IPS-18a (cell line): Measurements from ENCODE around the gene EPN1.

Source experiments
- H3K27ac ChIP-seq: one replicate; pipeline ENCODE4 v1.5.1; 2013; ENCODE audit warnings: low read length
- H3K27me3 ChIP-seq: one replicate; pipeline ENCODE4 v1.6.1; 2013; ENCODE audit warnings: mild to moderate bottlenecking, low read length; ENCODE audit not compliant: control insufficient read depth, insufficient read depth
- H3K36me3 ChIP-seq: one replicate; pipeline ENCODE4 v1.6.1; 2013; ENCODE audit warnings: low read depth, low read length; ENCODE audit not compliant: control insufficient read depth
- H3K4me1 ChIP-seq: one replicate; pipeline ENCODE4 v1.6.1; 2013; ENCODE audit warnings: low read depth, low read length; ENCODE audit not compliant: control insufficient read depth
- H3K4me3 ChIP-seq: one replicate; pipeline ENCODE4 v1.5.1; 2013; ENCODE audit warnings: low read length
- H3K9ac ChIP-seq: one replicate; pipeline ENCODE4 v1.6.1; 2013; ENCODE audit warnings: mild to moderate bottlenecking, low read length, moderate library complexity
- H3K9me3 ChIP-seq: one replicate; pipeline ENCODE4 v1.6.1; 2013; ENCODE audit warnings: low read depth, low read length; ENCODE audit not compliant: control insufficient read depth

Gene EPN1

DNA sequence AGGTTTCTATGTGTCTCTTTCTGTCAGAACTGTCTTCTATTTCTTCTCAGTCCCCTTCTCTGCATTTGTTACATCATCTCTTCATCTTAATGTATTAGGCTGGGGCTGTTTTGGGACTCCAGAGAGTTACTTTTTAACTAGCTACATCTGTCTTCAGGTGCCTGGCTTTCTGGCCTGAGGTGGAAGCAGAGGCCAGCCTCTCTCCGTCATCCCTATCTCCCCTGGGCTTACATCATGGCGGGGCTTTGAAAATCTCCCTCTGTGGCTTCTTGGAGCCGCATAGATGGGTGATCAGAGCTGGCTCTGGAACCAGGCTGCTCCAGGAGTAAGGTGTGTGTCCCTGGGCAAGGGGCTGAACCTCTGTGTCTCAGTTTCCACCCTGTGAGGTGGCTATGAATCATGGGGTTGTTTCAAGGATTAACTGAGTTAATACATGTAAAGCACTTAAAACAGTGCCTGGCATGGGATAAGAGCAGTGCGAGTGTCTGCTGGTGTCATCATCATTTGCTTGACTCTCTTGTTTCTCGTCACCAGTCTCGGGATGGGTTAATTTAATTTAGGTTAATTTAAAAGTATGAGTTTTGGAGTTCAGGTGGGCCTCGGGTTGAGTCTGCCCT is 2.0 kb downstream of the EPN1 start:
- peaks cover 28% of the 10 kb centered on the region for H3K36me3 ChIP-seq
- peaks cover 17% of the 10 kb centered on the region for H3K4me1 ChIP-seq
- no peak overlapping the region for H3K4me3 ChIP-seq
- H3K27me3 ChIP-seq: no peaks in the 10 kb centered on the region
- H3K9me3 ChIP-seq: no peaks in the 10 kb centered on the region
- no peak overlapping the region for H3K27ac ChIP-seq
- no peak overlapping the region for H3K9ac ChIP-seq

DNA sequence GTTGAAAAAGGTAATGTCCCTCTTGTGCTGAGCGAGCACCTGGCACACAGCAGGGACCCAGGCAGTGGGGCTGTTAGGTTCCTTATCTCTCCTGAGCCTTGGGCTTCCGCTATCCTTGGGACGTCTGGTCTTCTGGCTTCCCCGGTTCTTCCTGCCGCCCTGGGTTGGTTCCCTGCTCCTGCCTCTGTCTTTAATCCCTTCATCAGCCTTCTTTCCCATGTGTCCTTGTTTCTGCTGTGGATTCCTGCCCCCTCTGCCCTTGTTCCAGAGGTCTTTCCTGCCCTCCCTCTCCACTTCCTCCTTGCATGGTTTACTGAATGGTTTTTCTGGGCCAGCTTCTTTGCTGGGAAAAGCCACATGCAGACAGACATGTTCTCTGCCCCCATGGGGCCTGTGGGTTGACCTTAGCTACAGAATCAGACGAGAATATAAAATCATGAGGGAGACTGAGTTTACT is 2.6 kb downstream of the EPN1 start:
- peaks cover 30% of the 10 kb centered on the region for H3K36me3 ChIP-seq
- no peak overlapping the region for H3K4me3 ChIP-seq
- no peak overlapping the region for H3K9ac ChIP-seq
- no peaks in the 10 kb centered on the region for H3K27me3 ChIP-seq
- H3K9me3 ChIP-seq: no peaks in the 10 kb centered on the region
- no peak overlapping the region for H3K27ac ChIP-seq
- peaks cover 12% of the 10 kb centered on the region for H3K4me1 ChIP-seq

DNA sequence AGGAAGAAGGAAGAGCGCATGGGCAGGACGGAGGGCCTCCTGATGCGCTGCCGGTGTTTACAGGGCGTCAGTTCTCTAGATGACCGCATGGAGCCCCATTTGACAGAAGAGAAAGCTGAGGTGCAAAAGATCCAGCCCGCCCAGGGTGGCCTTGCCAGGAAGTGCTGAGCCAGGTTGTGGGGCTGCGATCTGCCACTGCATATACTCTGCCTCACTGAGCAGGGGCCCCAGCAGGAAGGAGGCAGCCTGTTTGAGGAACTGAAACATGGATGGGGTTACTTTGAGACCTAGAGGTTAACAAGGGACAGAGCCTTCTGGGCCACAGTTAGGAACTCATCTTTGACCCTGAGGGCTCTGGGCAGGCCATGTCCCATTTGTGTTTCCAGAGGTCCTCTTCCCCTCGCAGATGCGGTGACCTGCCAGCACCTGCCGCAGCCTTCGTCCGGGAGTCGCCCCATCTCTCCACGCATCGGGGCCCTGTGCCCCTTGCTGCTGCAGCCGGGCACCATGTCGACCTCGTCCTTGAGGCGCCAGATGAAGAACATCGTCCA is 3.2 kb downstream of the EPN1 start:
- no peak overlapping the region for H3K9ac ChIP-seq
- H3K4me1 ChIP-seq: peaks cover 10% of the 10 kb centered on the region
- H3K9me3 ChIP-seq: no peaks in the 10 kb centered on the region
- peaks cover 30% of the 10 kb centered on the region for H3K36me3 ChIP-seq
- H3K27me3 ChIP-seq: no peaks in the 10 kb centered on the region
- H3K27ac ChIP-seq: no peak overlapping the region
- H3K4me3 ChIP-seq: no peak overlapping the region

DNA sequence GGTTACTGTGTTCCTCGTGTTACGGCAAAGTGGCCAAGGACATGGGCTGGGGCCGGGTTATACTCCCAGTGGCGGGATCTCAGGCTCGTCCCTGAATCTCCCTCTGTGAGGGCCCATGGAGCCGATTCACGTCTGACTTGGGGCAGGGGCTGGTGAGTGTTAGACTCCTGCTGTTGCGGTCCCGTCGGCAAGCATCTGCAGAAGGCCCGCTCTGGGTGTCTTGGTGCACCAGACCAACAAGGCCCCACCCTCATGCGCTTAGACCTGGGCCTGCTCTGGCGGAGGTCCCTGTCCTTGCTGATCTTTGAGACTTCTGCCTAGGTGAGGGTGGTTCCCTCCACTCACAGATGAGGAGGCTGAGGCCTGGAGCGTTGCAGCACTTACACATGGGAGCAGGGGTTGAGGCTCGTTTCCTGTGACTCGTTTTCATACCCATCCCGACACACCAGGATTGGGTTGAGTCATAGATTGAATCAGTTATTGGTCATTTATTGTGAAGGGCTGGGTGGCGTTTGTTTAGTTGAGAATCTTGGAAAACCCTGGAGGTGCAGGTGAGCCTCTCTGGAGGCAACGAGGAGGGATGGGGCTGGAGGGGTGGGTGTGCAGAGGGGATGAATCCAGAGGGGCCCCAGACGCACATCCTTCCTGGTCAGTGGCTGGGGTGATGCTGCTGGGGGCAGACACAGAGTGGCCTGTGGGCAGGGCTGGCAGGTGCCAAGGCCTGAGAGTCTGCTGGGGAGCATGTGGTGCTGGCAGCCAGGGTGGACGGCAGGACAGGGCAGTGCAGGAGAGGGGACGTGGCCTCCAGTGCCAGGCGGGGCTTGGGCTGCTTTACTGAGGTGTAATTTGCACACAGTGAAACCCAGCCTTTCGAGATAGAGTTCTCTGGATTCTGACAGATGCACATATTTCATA is 4.6 kb downstream of the EPN1 start:
- Histone ChIP-seq H3K4me1 (peaks cover 8% of the 10 kb centered on the region), H3K4me3 (no peak overlapping the region), H3K27me3 (no peaks in the 10 kb centered on the region), H3K36me3 (peaks cover 38% of the 10 kb centered on the region), H3K9ac (no peak overlapping the region), H3K9me3 (no peaks in the 10 kb centered on the region), H3K27ac (no peak overlapping the region)

DNA sequence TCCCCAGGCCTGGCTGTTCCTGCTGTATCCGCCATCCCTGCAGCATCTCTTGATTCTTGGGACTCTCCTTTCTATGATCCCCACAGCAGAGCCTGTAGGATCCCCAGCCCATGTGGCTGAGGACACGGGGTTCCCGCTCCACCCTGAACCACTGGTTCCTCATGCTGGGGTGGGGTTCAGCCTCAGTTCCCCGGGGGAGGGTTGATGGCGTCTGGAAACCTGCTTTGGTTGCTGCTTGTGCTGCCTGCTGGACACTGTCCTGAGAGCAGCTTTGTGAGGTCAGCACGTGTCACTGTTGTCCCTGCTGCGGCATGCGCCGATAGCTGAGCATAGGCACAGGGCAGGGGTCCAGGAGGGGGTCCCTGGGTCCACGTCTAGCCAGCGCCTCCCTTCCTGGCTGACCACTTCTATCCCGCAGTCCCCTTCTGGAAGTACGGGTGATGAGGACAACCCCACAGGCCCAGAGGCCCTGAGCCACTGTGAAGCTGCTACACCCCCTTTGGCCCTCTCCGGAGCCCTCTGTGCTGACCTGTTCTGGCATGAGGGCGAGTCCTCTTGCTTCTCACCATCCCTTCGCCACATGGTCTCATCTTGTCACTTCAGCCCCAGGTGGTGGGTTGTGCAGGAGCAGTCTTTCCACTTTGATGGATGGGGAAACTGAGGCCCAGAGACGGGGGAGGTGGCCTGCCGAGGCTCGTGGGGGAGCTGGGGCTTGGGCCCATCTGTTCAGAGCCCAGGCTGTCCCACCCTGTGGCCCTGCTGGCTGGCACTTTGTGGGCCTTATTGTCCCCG is 5.5 kb downstream of the EPN1 start:
- H3K36me3 ChIP-seq: peaks cover 41% of the 10 kb centered on the region
- H3K4me1 ChIP-seq: peaks cover 8% of the 10 kb centered on the region

DNA sequence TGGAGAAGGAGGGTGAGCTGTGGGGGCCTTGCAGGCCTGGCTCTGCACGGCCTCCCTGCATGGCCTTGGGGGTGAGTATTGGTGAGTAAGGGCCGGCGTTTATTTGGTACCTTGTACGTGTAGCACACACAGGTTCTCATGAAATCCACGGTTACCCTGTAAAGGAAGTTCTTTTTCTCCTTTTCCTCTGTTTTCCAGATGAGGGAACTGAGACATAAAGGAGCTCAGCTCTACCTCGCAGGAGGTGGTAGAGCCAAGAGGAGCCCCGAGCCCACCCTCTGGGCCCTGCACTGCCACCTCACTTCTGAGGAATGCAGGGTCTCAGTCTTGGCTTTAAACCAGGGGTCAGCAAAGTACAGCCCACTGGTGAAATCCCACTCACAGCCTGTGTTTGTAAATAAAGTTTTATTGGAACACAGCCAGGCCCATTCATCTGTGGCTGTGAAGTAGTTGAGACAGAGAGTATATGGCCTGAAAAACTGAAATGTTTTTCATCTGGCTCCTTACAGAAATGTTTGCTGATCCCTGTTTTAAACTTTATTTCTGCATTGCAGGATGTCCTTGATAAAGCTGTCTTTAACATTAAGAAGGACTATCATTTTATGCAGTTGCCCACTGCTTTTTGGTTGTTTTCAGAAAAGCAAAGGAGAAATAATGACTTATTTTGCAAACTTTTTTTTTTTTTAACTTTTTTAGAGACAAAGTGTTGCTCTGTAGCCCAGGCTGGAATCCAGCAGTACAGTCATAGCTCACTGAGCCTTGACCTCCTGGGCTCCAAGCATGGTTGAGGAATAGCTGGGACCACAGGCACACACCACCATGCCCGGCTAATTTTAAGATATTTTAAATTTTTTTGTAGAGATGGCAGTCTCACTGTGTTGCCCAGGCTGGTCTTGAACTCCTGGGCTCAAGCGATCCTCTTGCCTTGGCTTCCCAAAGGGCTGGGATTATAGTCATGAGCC is 6.4 kb downstream of the EPN1 start:
- no peaks in the 10 kb centered on the region for H3K27me3 ChIP-seq
- no peak overlapping the region for H3K9ac ChIP-seq
- H3K4me1 ChIP-seq: peaks cover under 1% of the 10 kb centered on the region
- H3K36me3 ChIP-seq: peaks cover 46% of the 10 kb centered on the region
- no peak overlapping the region for H3K4me3 ChIP-seq
- no peaks in the 10 kb centered on the region for H3K9me3 ChIP-seq
- no peak overlapping the region for H3K27ac ChIP-seq

More for the DNA sequence above, 5.5 kb downstream of the EPN1 start:
- no peak overlapping the region for H3K27ac ChIP-seq
- no peaks in the 10 kb centered on the region for H3K27me3 ChIP-seq
- no peaks in the 10 kb centered on the region for H3K9me3 ChIP-seq
- H3K4me3 ChIP-seq: no peak overlapping the region
- H3K9ac ChIP-seq: no peak overlapping the region

DNA sequence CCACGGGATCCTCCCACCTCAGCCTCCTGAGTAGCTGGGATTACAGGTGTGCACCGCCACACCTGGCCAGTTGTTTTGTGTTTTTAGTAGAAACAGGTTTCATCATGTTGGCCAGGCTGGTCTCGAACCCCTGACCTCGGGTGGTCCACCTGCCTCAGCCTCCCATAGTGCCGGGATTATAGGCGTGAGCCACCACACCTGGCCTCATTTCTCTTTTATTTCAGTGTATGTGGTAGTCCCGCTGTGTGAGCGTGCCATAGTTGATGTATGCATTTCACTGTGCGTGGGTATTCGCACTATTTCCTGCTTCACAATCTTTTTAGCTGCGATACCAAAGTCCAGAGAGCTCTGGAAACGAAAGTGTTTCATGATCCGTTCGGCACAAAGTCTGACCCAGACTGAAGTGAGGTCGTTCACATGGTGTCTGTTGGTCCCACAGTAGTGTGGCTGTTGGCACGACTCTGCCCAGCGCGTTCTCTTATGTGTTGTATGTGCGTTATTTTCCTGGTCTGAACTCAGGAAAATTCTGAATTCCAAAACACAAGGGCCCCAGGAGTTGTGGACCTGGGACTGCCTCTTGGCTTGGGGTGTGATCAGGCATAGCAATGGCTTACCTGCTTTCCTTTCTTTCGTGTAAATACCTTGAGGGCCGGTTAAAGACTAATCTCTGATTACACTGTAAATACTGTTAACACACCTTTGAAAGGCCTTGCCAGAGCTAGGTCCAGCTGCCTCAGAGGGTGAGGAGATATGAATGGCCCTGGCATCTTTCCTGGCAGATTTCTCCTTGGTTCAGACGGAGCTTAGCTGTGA is 8.6 kb downstream of the EPN1 start:
- no peak overlapping the region for H3K9ac ChIP-seq
- H3K4me1 ChIP-seq: no peaks in the 10 kb centered on the region
- no peaks in the 10 kb centered on the region for H3K9me3 ChIP-seq
- peaks cover 41% of the 10 kb centered on the region for H3K36me3 ChIP-seq
- no peak overlapping the region for H3K4me3 ChIP-seq
- no peak overlapping the region for H3K27ac ChIP-seq
- no peaks in the 10 kb centered on the region for H3K27me3 ChIP-seq

DNA sequence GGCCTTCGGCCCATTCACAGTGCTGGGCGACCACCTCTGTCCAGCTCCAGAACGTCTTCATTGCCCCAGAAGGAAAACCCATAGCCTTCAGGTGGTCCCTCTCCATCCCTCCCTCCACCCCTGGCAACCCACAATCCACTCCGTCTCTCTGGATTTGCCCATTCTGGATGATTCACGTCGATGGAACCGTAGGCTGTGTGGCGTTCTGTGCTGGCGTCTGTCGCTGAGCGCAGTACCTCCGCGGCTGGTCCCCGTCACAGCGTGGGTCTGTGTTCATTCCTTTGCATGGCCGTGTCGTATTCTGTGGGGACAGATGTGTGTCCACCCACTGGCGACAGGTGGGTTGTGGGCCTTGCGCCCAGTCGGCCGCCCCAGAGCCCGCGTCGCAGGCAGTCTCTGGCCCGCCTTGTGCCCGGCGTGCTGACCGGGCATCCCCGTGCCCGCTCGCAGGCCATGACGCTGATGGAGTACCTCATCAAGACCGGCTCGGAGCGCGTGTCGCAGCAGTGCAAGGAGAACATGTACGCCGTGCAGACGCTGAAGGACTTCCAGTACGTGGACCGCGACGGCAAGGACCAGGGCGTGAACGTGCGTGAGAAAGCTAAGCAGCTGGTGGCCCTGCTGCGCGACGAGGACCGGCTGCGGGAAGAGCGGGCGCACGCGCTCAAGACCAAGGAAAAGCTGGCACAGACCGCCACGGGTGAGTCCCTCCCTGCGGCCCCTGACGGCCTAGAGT is 10.1 kb downstream of the EPN1 start:
- Histone ChIP-seq H3K27ac (no peak overlapping the region), H3K4me3 (no peak overlapping the region), H3K4me1 (no peaks in the 10 kb centered on the region), H3K9ac (no peak overlapping the region), H3K36me3 (peaks cover 40% of the 10 kb centered on the region), H3K27me3 (no peaks in the 10 kb centered on the region), H3K9me3 (no peaks in the 10 kb centered on the region)

DNA sequence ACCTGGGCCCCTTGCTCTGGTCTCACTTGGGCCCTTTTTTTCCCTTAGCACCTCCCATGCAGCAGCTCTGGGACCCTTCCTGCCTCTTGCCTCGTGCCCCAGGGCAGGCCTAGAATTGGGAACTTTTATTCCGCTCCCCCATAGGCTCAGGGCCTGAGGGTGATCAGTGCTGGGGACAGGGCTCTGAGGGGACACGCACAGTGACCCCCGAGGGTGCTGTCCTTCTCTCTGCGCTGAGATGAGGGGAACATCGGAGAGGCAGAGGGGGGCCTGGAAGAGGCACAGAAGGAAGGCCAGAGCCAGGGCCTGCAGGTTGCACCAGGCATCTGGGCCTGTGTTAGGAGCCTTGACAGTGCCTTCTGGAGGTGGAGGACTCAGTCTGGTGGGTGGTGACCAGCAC is 10.8 kb downstream of the EPN1 start:
- no peak overlapping the region for H3K27ac ChIP-seq
- no peak overlapping the region for H3K4me3 ChIP-seq
- no peak overlapping the region for H3K9ac ChIP-seq
- peaks cover 40% of the 10 kb centered on the region for H3K36me3 ChIP-seq
- H3K27me3 ChIP-seq: no peaks in the 10 kb centered on the region
- H3K9me3 ChIP-seq: no peaks in the 10 kb centered on the region
- H3K4me1 ChIP-seq: no peaks in the 10 kb centered on the region
